ENCODE data around the gene EIF3A. TPM values are rescaled to one million over a fixed set of nuclear protein-coding genes. Genes with fewer than 3 reads are reported as not detected.

EIF3A gene
- total RNA-seq, 1 donor from 2014 or later, result 148 TPM

GRCh38 chr10:119059557-119059956, 21.1 kb downstream of the EIF3A start:
- intact Hi-C loops (cut with micrococcal nuclease), result no loop called here

GRCh38 chr10:119058010-119058409, 22.6 kb downstream of the EIF3A start:
- intact Hi-C loops (cut with micrococcal nuclease), result no loop called here

GRCh38 chr10:119055472-119055871, 25.1 kb downstream of the EIF3A start:
- intact Hi-C loops (cut with micrococcal nuclease), result no loop called here

- intact Hi-C loops (cut with micrococcal nuclease), result no loop called here
These were observed 28.8 kb downstream of the EIF3A start for GRCh38 chr10:119051775-119052174.

DNA sequence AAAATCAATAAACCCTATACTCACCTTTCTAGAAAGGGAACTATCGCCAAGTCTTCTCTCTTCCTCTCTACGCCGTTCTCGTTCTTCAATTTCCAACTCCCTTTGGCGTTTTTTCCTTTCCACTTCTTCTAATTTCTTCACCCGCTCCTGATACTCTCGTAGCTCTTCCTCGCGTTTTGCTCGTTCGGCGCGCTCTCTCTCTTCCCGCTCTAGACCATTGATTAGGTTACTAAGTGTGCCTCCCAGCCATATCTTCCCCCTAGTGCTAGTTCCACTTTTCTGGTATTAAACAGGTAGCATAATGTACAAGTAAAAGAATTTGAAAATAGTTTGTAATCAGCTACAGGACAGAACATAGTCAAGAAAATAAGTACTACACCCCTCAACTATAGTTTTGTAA, 30.8 kb downstream of the EIF3A start:
- intact Hi-C loops (cut with micrococcal nuclease), result no loop called here

- intact Hi-C loops (cut with micrococcal nuclease), result no loop called here
These were observed 31.3 kb downstream of the EIF3A start for GRCh38 chr10:119049361-119049760.

- intact Hi-C loops (cut with micrococcal nuclease), result no loop called here
These were observed 35.1 kb downstream of the EIF3A start for GRCh38 chr10:119045561-119045960.

DNA sequence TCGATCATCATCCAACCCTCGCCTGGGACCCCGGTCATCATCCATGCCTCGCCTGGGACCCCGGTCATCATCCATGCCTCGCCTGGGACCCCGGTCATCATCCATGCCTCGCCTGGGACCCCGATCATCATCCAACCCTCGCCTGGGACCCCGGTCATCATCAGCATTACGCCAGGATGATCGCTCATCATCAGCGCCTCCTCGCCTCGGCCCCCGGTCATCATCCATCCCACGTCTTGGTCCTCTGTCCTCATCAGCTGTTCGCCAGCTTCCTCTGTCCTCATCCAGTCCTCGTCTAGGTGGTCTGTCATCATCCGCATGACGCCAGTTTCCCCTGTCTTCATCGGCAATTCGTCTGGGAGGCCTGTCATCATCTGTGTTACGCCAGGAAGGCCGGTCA, 38.4 kb downstream of the EIF3A start:
- intact Hi-C loops (cut with micrococcal nuclease), result no loop called here

- intact Hi-C loops (cut with micrococcal nuclease), result no loop called here
These were observed 39.3 kb downstream of the EIF3A start for GRCh38 chr10:119041326-119041725.

GRCh38 chr10:119039161-119039560, 41.5 kb downstream of the EIF3A start:
- intact Hi-C loops (cut with micrococcal nuclease), result no loop called here

DNA sequence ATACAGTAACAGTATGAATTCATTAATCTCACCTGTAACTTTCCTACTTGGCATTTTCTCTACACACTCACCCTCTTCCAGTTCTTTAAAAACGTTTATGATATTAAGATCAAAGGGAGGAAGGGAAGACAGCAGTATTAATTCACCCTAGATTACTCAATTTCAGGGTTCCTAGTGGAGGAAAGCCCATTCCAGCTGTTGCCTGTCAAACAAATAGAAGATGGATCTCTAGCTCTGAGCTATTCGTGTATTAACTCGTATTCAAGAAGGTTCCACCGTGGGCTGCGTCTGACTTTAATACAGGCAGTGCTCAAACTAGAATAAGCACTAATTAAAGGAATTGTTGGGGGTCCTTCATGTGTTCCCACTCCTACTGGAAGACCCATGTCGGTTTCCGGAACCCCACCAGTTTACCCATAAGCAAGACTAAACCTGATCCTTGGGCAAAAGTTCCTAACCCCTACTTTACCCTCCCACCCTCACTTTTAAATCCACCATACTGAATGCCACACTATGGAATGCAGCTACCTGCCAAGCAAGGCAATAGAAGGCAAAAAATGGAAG, 49.0 kb downstream of the EIF3A start:
- intact Hi-C loops (cut with micrococcal nuclease), result loop anchor here (1.0 to 5.0 kb wide), 6 partner anchors 72 to 689 kb away; partner anchors contain the start of genes FAM204A, PRDX3 and TIAL1

- intact Hi-C loops (cut with micrococcal nuclease), result loop anchor here (1.0 to 5.0 kb wide), 8 partner anchors 50 to 688 kb away; partner anchors contain the start of genes EIF3A, FAM204A, PRDX3 and TIAL1
These were observed 50.0 kb downstream of the EIF3A start for GRCh38 chr10:119030421-119031250.

- intact Hi-C loops (cut with micrococcal nuclease), result loop anchor here (1.0 to 5.0 kb wide), 10 partner anchors 43 to 688 kb away; partner anchors contain the start of genes BAG3, EIF3A, FAM204A and PRDX3
These were observed 50.8 kb downstream of the EIF3A start, which contains the start of gene NANOS1 for GRCh38 chr10:119029613-119030420. NANOS1 (plus strand) TSS chr10:119029714; CDS start chr10:119029802, 88 bp downstream.

- intact Hi-C loops (cut with micrococcal nuclease), result loop anchor here (2.0 kb wide), 2 partner anchors 42 to 622 kb away; partner anchors contain the start of gene BAG3
These were observed 51.6 kb downstream of the EIF3A start for GRCh38 chr10:119028900-119029612.

DNA sequence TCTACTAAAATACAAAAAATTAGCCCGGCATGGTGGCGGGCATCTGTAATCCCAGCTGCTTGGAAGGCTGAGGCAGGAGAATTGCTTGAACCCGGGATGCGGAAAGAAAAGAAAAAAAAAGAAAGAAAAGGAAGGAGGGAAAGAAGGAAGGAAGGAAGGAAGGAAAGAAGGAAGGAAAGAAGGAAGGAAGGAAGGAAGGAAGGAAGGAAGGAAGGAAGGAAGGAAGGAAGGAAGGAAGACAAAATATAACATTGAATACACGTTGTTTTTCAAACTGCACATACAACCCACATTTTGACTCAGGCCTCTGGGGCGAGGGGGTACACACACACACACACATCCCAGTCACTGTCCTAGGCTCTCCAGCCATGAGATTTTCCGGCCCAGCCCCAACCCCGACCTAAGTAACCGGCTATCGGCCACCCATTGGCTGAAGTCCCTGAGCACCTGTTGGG, 52.1 kb downstream of the EIF3A start:
- intact Hi-C loops (cut with micrococcal nuclease), result loop anchor here (2.0 kb wide), 2 partner anchors 42 to 622 kb away; partner anchors contain the start of gene BAG3

DNA sequence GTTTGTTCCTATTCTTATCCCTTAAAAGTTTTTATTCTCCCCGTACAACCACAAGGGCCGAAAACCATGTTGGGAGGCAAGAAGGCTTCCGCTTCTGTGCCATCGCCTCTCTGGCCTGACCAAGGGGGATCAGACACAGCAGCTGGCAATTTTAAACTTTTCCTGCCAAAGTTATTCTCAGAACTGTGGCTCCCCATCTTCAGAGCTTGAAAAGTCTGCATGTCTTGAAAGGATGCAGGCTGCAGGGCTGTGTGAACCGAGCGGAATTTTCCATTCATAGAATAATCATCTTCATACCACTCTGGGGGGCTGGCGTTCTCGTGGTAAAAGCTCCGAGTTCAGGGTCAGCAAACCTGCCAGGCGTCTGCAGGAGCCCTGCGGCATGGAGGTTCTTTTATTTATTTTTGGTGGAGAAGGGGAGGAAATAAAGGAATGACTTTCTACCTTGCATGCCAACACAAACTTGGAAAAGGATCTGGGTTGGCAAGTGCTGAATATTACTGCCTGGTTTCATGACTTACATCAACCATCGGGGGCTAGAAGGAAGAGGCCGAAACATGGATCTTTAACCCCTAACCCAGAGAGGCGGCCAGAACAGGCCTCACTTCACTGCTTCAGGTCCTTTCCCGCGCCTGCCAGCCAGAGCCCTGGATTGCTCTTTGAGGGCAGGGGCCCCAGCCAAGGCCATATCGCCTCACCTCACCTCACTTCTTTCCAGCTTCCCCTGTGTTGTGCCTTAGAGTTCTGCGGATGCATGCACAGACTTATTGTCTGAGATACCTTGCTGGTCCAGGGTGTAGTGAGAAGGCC, 54.1 kb downstream of the EIF3A start:
- intact Hi-C loops (cut with micrococcal nuclease), result no loop called here

DNA sequence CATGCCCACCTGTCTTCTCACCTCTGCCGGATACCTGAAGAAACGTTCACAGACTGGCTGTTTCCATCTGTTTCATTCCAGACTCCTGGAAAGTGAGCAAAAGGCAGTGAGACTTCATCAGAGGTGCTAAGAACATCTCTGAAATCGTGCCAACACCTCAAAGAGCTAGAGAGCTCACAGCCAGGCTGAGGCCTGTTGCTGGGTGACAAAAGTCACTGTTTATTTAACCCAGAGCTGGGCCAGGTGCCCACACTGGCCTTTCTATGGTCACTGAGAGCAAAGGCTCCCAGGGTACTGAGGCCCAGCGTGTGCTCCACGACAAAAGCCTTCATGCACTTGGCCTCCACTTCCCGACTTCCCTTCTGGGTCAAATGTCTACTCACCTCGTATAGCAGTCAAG, 54.8 kb downstream of the EIF3A start:
- intact Hi-C loops (cut with micrococcal nuclease), result no loop called here

- intact Hi-C loops (cut with micrococcal nuclease), result no loop called here
These were observed 55.3 kb downstream of the EIF3A start for GRCh38 chr10:119025336-119025735.

GRCh38 chr10:119024882-119025281, 55.7 kb downstream of the EIF3A start:
- intact Hi-C loops (cut with micrococcal nuclease), result no loop called here

DNA sequence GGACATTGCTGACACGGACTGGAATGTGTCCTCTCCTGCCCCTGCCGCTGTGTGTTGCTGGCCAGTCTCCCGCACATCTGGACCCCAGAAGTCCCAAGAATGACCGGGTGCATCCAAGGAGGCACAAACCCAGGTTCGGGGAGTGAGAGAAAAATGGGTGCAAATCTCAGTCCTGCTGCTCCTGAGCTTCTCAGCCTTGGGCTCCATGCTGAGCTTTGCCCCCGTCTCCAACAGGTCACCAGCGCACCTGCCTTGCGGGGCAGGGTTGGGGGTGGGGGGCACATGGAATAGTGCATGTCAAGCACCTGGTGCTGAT, 57.1 kb downstream of the EIF3A start:
- intact Hi-C loops (cut with micrococcal nuclease), result no loop called here
